Esophagus squamous epithelium (tissue), 5 donors: ENCODE data around the gene GNB5. TPM values are rescaled to one million over a fixed set of nuclear protein-coding genes. Genes with fewer than 3 reads are reported as not detected.

Source experiments
- DNase-seq: peaks from one replicate; lab custom pipeline; 2025; lab: John Stamatoyannopoulos, UW
- H3K27ac ChIP-seq, 4 donors: fragments of 200-600 bp; sonication (generic); one replicate each; pipeline ENCODE4 v1.5.1; 2016 to 2019; ENCODE audit warnings: mild to moderate bottlenecking in 1 of 4
- H3K27me3 ChIP-seq, 4 donors: fragments of 200-600 bp; sonication (generic); 1 replicate in 3 of 4; 2 replicates in 1 of 4; pipeline versions ENCODE4 v1.5.1 to v1.6.0; 2017 to 2021; ENCODE audit warnings: antibody characterized with exemption in 1 of 4
- H3K36me3 ChIP-seq, 3 donors: fragments of 200-600 bp; sonication (generic); one replicate each; pipeline ENCODE4 v1.5.1; 2016 to 2019
- H3K4me1 ChIP-seq, 3 donors: fragments of 200-600 bp; sonication (generic); one replicate each; pipeline ENCODE4 v1.5.1; 2017 to 2019
- H3K4me3 ChIP-seq, 4 donors: fragments of 200-600 bp; sonication (generic); 1 replicate in 3 of 4; 2 replicates in 1 of 4; pipeline ENCODE4 v1.5.1; 2016 to 2019; ENCODE audit warnings: mild to moderate bottlenecking in 2 of 4, moderate library complexity in 1 of 4
- H3K9me3 ChIP-seq, 3 donors: fragments of 200-600 bp; sonication (generic); one replicate each; pipeline ENCODE4 v1.5.1; 2016 to 2019
- POLR2A ChIP-seq, 4 donors: fragments of 450-650 bp; IDR thresholded peaks; one replicate each; pipeline ENCODE4 v1.6.1; 2017; ENCODE audit warnings: antibody characterized with exemption in 4 of 4, mild to moderate bottlenecking in 4 of 4, moderate library complexity in 3 of 4
- WGBS, 2 donors: methylation state at CpG; one replicate each; pipeline ENCODE4 v1.1.5; 2018; 5-methylcytosine and 5-hydroxymethylcytosine counted together
- intact Hi-C: fragments of 100-400 bp; cut with DNase I; formaldehyde crosslinking; loops from one replicate; pipeline ENCODE4 v1.15.0; 2022
- total RNA-seq, 4 donors: library from RNA; depleted of rRNA; stranded (reverse); fragments of >200 nt; gene quantifications; one replicate each; pipeline ENCODE4 v1.1.0, GENCODE V29; 2016
- TF ChIP-seq, protein P1 (sequence below), 6 experiments: fragments of 450-650 bp in 4 of 6; fragments of 200-600 bp in 2 of 6; sonication (generic) in 2 of 6; IDR thresholded peaks; one replicate each; pipeline ENCODE4 v1.5.1; 2016 to 2019; ENCODE audit warnings: antibody characterized with exemption in 6 of 6, mild to moderate bottlenecking in 4 of 6, moderate library complexity in 4 of 6
- donor health status: DM: yes; HTN: yes; CAD: no.

GNB5 gene
- total RNA-seq, 4 donors from 2014 or later = 16.4 to 22.3 (median 19.9) TPM

GRCh38 chr15:52117549-52117948 lies 73.6 kb downstream of the GNB5 start:
- Histone ChIP-seq H3K9me3 (no peaks in the 10 kb centered on the region), H3K36me3 (peaks cover 0 to 11% (median 0%) of the 10 kb centered on the region in 3 donors), H3K4me3 (no peak overlapping the region), H3K27ac (no peak overlapping the region), H3K27me3 (peaks cover 0 to 5% (median 0%) of the 10 kb centered on the region in 4 donors), H3K4me1 (peaks cover 0 to 6% (median 2%) of the 10 kb centered on the region in 3 donors)
- intact Hi-C loops = no loop called here
- WGBS, 2 donors = 88 to 93% methylated on average over 3 to 6 of the region's 9 CpGs
- DNase-seq = no peak
- TF ChIP-seq, protein P1, sequence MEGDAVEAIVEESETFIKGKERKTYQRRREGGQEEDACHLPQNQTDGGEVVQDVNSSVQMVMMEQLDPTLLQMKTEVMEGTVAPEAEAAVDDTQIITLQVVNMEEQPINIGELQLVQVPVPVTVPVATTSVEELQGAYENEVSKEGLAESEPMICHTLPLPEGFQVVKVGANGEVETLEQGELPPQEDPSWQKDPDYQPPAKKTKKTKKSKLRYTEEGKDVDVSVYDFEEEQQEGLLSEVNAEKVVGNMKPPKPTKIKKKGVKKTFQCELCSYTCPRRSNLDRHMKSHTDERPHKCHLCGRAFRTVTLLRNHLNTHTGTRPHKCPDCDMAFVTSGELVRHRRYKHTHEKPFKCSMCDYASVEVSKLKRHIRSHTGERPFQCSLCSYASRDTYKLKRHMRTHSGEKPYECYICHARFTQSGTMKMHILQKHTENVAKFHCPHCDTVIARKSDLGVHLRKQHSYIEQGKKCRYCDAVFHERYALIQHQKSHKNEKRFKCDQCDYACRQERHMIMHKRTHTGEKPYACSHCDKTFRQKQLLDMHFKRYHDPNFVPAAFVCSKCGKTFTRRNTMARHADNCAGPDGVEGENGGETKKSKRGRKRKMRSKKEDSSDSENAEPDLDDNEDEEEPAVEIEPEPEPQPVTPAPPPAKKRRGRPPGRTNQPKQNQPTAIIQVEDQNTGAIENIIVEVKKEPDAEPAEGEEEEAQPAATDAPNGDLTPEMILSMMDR (IDR thresholded peaks at IDR 0.05) = no peak
- no peak for TF ChIP-seq POLR2A (IDR thresholded peaks at IDR 0.05)

- H3K4me1 ChIP-seq = peaks cover 4 to 20% (median 15%) of the 10 kb centered on the region in 3 donors
- no peak for TF ChIP-seq POLR2A (IDR thresholded peaks at IDR 0.05)
- TF ChIP-seq, protein P1 (IDR thresholded peaks at IDR 0.05) = no peak
- intact Hi-C loops = no loop called here
- H3K9me3 ChIP-seq = no peaks in the 10 kb centered on the region
- peaks cover 0 to 23% (median 0%) of the 10 kb centered on the region in 4 donors for H3K27me3 ChIP-seq
- peaks cover 0 to 3% (median 0%) of the 10 kb centered on the region in 3 donors for H3K36me3 ChIP-seq
- DNase-seq = no peak
- no peak overlapping the region for H3K27ac ChIP-seq
- WGBS, 2 donors = 57 to 59% methylated on average over 9 of the region's 9 CpGs
- no peak overlapping the region for H3K4me3 ChIP-seq
These were observed 75.4 kb downstream of the GNB5 start for GRCh38 chr15:52115598-52116427.

DNA sequence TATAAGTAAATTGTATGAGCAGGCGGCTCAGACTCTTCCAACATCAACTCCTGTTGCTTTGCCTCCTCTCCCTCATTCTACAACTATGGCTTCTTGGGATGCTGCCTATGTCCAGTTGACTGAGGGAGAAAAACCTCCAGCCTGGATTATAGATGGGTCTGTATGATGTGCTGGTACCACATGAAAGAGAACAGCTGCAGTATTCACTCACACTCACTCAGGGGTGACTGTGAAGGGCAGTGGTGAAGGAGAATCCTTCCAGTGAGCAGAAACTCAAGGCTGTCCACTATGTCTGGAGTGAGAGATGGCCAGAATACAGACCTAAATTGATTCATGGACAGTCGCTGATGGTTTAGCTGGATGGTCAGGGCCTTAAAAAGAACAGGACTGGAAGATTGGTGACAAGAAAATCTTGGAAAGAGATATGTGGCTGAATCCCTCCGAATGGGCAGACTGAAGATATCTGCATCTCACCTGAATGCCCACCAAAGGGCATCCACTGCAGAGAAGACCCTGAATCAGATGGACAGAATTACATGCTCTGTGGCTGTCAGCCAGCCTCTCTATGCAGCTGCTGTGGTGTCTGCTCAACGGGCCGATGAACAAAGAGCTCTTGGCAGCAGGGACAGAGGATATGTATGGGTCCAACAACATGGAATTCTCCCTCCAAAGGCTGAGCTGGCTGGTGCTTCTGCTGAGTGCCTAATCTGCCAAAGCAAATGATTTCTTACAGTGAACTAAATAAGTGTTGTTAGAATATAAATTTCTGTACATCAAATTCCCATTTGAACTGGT lies 76.7 kb downstream of the GNB5 start:
- H3K9me3 ChIP-seq = no peaks in the 10 kb centered on the region
- H3K4me3 ChIP-seq = no peak overlapping the region
- TF ChIP-seq, protein P1 (IDR thresholded peaks at IDR 0.05) = no peak
- TF ChIP-seq POLR2A (IDR thresholded peaks at IDR 0.05) = no peak
- intact Hi-C loops = no loop called here
- 70 to 100% methylated on average over 3 to 5 of the region's 5 CpGs for WGBS, 2 donors
- DNase-seq = no peak
- H3K27me3 ChIP-seq = peaks cover 0 to 33% (median 0%) of the 10 kb centered on the region in 4 donors
- no peak overlapping the region for H3K27ac ChIP-seq
- H3K36me3 ChIP-seq = no peaks in the 10 kb centered on the region
- peaks cover 4 to 20% (median 15%) of the 10 kb centered on the region in 3 donors for H3K4me1 ChIP-seq

DNA sequence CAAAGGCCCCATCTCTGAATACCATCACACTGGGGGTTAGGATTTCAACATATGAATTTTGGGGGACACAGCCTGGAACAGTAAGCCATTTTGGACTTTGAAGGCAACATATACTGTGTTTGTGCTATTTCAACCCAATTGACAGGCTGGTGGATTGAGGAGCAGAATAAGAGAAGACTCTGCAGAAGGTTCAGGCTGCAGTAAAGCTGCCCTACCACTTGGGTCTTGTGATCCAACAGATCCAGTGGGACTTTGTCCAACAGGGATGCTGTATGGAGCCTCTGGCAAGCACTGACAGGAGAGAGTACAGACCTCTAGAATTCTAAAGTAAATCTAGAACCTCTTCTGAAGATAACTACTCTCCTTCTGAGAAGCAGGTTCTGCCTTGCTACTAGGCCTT lies 77.5 kb downstream of the GNB5 start:
- Histone ChIP-seq H3K36me3 (no peaks in the 10 kb centered on the region), H3K27ac (no peak overlapping the region), H3K27me3 (peaks cover 0 to 33% (median 0%) of the 10 kb centered on the region in 4 donors), H3K4me1 (peaks cover 4 to 20% (median 15%) of the 10 kb centered on the region in 3 donors), H3K4me3 (no peak overlapping the region), H3K9me3 (no peaks in the 10 kb centered on the region)
- TF ChIP-seq, protein P1 (IDR thresholded peaks at IDR 0.05) = peak in 1 of 6 experiments; percentile 23
- TF ChIP-seq POLR2A (IDR thresholded peaks at IDR 0.05) = no peak
- no peak for DNase-seq
- intact Hi-C loops = no loop called here
